HG02840 (cell line): Measurements from ENCODE around the gene BAG5.

Experiments used
- ATAC-seq: cut with Tn5 transposase; IDR thresholded peaks from one replicate; pipeline ENCODE4 v1.9.1; 2021; ENCODE audit warnings: mild to moderate bottlenecking, moderate library complexity, moderate number of reproducible peaks; ENCODE audit not compliant: unreplicated experiment, low FRiP score

BAG5 gene

DNA sequence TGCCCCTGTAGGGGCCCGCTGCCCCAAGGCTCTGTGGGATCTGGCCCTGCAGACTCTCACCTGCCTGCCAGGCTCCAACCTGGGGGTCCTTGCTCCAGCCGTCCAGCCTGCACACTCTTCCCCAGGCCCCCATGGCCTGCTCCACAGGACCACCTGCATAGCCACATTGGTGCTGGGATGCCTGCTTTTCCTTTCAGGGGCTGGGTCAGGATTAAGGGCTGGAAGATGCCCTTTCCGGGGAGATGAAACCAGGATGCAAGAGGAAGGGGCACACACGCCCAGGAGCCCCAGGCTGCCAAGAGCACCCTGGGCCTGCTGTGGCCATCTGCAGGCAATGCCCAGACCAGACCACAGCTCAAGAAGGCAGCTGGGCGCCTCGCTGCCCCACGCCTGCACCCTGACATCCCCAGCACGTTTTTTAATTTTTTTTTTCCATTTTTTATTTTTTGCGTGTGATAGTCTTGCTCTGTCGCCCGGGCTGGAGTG is 15.0 kb downstream of the BAG5 start:
- no peak for ATAC-seq

DNA sequence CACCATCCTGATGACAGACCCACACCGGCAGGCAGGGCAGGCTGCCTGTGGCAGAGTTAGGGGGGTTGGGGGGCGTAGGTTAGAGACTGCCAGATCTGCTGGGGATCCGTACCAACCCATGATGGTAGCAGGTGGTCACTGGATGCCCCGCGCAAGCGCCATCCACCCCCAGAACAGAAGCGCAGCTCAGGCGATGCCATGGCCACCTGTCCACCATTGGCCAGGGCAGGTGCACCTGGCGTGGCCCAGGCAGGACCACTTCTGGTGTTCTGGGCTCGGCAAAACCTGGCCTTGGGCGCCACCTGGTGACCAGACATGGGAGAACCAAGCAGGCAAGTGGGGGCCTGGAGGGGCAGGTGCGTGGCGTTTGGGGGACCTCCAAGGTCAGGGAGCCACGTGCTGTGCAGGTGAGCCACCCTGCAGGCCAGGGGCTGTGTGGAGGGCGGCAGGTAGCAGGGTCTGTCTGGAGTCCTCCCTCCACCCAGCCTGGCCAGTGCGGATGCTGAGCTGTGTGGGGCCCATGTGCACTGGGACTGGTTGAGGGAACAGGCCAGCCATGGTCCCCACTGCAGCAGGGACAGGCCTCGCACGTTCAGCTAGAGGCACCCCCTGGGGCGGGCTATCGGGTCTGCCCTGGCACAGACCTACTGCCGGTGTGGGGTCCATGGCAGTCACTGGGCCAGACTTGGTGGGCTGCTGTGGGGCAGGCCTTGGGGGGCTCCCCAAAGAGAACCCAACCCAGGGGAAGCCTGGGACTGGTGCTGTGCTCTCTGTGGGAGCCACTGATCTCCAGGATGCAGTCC is 15.6 kb downstream of the BAG5 start:
- ATAC-seq, result no peak

- no peak for ATAC-seq
These were observed 16.4 kb downstream of the BAG5 start for GRCh38 chr14:103545915-103546651.

- ATAC-seq, result no peak
These were observed 17.1 kb downstream of the BAG5 start for GRCh38 chr14:103545219-103545914.

- no peak for ATAC-seq
These were observed 17.9 kb downstream of the BAG5 start for GRCh38 chr14:103544388-103545218.

DNA sequence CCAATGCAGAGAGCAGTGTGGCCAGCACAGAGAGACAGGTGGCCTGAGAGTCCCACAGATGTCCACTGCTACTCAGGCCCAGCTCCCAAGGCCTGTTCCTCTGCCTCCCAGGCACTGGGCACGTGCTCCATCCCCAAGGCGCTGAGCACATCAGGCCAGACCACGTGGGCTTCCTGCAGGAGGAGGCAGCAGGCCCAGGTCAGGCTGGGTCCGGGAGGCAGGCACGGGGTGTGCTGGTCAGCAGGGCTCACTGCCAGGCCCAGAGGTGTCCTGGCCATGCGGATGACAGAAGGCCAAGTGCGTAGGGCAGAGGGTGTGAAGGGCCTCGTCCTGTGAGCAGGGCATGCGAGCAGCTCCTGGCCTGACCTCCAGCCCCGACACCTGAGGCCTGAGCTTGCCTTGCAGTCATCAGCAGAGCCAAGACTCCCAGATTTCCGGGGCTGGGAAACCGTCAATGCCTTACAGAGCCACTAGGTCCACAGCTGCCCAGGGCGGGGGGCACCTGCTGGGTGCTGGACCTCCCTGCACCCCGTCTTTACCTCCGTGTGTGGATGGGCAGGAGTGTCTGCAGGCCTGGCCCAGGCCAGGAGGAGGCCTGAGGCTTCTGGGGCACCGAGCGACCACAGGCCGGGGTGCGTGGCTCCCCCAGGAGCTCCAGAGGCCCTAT is 18.6 kb downstream of the BAG5 start:
- ATAC-seq, result no peak

DNA sequence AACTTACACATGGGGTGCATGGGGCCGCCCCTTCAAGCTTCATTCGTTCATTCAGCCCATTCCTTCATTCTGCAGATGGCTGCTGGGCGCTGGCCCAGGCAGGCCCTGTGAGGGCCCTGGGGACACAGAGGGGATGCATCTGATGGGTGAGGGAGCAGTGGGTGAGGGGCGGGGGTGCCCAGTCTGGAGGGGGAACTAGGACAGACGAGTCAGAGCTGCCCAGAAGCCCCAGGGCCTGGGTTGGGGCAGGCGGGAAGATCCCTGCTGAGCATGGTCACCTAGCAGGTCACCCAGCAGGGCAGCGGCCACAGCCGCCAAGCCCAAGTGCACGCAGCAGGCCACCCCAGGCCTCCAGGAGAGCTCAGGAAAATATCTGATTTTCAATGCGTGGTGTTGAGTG is 19.3 kb downstream of the BAG5 start:
- ATAC-seq, result no peak

DNA sequence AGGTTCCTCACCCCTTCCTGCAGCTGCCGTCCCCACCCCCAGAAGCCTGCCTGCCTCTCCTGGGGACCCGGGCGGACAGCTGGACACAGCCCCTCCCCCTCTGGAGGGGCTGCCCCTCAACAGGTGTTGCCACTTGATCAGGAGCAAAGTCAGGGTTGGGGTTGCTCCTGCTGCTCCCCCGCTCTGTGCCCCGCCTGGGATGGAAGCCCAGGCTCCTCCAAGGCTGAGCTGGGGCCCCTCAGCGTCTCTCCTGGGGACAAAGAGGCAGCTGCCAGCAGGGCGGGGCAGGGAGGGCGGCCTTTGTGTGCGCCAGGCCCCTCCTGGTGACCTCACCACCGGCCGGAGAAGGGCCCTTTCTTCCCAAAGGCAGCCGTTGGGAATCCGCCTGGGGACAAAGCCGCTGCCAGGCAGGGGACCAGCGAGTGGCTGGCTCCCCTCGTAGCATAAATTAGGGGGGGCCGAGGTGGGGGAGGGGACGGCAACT is 19.8 kb downstream of the BAG5 start:
- ATAC-seq, result no peak

- ATAC-seq, result no peak
These were observed 20.5 kb downstream of the BAG5 start for GRCh38 chr14:103541709-103542604.

GRCh38 chr14:103540821-103541708 is 21.4 kb downstream of the BAG5 start:
- ATAC-seq, result no peak

DNA sequence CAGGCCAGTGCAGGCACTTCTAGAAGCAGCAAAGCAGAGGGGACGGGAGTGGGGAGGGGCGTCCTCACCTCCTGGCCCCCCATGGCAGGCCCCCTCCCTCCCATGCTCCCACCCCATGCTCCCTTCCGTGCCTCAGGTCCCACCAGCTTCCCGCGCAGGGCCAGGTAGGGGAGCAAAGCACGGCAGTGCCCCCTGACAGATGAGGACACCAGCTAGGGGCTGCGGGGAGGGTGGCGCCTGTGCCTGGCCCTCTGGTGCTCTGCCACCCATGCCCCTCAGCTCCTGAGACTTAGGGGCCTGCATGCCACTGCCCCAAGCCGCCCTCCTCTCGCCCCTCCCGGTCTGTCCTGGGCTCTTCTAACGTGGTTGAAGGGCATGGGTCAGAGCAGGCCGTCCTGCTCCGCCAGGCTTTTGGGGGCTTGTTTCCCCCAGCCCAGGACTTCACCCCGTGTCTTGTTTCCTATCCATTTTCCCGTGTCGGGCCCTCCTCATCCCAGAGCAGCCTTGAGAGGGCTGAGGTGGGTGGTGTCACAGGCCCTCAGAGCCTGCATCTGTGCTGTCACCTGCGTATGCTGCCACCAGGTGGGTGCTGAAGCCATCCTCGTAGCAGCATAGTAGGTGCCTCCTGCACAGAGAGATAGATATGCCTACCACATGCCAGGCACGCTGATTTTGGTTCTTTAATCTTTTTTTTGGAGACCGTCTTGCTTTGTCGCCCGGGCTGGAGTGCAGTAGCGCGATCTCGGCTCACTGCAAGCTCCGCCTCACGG is 23.2 kb downstream of the BAG5 start:
- ATAC-seq, result no peak

DNA sequence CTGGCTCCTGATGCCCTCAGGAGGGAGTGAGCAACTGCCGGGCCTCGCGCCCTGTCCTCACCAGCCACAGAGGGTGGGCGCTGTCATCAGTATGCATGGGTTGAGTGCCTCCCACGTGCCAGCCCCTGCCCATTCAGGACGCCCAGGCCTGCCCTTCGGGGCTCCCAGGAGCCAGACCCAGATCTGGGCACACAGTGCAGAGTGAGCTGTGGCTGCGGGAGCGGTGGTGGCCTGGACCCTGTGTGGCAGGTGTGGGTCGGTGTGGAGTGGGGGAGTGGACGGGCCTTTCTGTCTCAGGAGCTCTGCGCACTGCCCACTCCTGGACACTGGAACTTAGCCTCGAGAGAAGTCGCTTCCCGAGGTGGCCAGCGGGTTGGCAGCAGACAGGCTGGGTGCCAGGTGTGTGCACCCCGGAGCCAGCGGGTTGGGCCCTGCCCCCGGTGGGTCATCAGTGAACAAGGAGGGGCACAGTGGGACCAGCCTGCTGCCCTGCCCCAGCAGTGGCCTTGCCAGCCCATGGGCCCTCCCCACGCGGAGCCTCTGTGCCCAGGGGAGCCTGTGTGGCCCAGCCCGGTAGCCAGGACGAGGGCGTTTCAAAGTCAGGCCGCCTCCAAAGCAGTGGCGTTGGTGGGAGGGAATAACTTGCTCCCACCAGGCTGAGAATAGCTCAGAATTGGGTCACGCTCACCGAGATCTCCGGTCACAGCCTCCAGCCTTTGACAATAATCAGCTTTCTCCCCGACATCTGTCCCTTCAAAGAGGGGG is 24.0 kb downstream of the BAG5 start:
- ATAC-seq, result no peak

DNA sequence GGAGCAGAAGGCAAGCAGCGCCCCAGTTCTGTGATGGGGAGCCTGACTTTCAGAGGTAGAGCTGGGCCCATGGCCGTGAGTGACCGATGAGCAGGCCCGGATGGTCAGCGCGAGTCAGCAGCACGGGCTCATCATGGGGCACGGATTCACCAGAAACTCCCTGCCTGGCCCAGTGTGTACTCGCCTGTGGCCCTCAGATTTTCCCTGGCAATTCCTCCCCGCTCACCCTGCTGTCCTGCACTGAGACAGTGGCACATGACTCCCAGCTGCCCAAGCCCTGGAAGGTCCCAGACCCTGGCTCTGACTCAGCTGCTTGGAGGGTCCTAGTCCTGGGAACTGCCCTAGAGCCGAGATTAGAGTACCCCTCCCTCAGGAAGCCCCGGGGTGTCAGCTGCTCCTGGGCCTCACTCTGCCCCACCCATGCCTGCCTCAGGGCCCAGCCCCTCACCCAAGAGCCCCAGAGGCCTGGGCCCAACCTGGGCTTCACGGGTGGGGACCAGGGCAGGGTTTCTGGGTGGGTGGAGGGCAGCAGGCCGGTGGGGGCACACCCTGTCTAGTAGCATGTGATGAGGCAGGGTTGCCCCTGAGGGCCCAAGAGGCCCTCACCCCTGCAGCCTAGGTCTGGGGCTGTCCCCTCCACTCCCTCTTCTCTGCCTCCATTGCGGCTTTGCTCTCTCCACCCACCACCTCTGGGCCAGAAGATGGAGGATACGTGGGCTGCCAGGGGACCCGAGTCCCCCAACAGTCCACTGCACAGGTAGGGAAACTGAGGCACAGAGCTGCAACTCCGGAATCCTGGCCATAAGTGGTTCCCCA is 25.1 kb downstream of the BAG5 start:
- ATAC-seq, result no peak

DNA sequence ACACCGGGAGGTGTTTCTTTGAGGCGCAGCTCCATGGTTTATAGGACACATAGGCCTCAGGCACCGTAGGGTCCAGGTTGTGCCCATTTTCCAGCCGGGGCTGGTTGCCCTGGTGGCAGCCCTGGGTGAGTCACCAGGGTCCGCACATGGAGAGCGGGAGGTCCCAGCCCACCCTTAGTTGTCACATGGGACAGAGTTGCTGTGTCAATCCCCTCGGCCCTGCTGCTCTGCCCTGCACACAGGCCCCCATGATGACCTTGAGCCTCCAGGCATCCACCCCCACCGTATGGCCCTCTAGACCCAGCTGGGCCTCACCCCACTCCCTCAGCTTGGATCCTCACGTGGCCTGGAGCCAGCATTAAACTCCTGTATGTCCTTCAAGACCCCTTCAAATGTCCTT is 25.8 kb downstream of the BAG5 start:
- ATAC-seq, result no peak

GRCh38 chr14:103535891-103536565 is 26.4 kb downstream of the BAG5 start:
- ATAC-seq, result no peak
